ENCODE results near the gene AHRR.
"Not testable (repeated sequence)": the region's sequence is repeated elsewhere in the genome, so short reads cannot be mapped to it uniquely, and the experiment has no call there.

The AHRR gene

DNA sequence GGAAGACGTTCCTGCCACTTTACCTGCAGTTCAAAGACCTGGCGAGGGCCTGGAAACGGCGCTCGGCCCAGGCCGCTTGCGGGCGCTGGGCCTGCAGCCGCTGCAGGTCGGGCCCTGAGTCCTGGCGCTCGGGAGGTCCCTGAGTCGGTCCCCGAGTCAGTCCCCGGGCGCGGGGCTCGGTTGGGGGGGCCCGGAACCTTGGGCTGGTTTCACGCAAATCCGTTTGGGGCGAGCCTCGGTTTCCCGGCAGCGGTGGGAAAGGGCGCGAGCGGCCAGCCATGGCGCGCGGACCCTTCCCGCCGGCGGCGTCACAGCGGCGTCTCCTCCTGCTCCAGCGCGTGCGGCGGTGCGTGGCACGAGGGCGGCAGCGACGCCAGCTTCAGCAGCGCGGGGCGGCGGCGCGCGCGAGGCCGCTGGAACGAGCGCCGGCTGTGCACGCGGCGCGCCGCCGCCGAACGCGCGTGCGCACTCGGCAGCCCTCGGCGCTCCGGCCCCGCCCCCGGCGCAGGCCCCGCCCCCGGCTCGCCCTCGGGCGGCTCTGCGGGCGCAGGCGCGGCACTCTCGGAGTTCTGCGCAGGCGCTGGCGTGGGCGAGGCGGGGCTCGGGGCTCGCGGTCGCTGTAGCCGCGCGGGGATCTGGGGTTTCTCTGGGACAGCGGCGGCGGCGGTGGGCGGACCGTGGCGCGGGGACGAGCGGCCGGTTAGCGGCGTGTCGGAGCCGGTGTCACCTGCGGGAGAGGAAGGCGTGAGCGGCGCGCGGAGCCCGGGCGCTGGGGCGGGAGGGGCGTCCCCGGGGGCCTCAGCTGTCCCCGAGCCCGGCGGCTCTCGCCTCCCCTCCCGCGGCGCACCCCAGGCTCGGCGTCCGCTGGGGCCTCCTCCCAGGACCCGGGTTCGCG, 151.4 kb downstream of the AHRR start:
- in situ Hi-C loops (cut with MboI; ENCODE audit: low sequenced_read_pairs) = no loop called here
- no peaks in the 10 kb centered on the region for H3K9me3 ChIP-seq
- peaks cover 10% of the 10 kb centered on the region for H3K36me3 ChIP-seq (replicated peaks)
- peak overlapping the region; percentile 59 for H3K4me3 ChIP-seq
- DNase-seq (ENCODE audit: low spot score in 2 of 2) = peak; percentile 59 to 91
- no peaks in the 10 kb centered on the region for H3K27me3 ChIP-seq (ENCODE audit: low read depth)
- peaks cover 12% of the 10 kb centered on the region for H3K4me1 ChIP-seq

DNA sequence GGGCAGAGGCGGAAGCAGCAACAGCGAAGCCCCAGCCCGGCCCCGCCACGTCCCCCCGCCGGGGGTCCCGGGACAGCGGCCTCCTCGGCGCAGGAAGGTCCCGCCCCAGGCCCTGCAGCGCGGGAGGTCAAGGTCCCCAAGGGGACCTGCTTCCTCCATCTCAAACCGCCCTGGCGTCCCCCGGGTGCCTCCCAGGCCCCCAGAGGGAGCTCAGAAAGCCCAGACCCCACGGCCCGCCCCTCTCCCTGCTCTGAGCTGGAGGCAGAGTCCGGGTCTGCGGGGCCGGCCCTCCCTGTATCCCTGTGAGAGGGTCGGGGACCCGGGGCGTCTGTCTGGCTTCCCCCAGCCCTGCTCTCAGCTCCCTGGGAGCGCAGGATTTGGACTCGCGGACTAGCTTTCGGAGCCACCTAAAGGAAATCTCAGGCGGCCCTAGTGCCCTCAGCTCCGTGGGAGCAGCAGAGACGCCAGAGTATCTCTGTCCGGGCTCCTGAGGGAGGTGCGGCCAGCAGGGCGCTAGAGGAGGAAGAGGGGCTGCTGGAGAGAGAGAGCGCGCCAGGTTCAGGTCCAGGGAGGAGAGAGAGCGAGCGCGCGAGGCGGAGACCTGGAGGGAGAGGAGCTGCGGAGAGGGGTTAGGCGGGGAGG, 152.2 kb downstream of the AHRR start:
- H3K4me3 ChIP-seq = peak overlapping the region; percentile 57
- peaks cover 12% of the 10 kb centered on the region for H3K4me1 ChIP-seq
- peak; percentile 19 to 71 for DNase-seq (ENCODE audit: low spot score in 2 of 2)
- peaks cover 10% of the 10 kb centered on the region for H3K36me3 ChIP-seq (replicated peaks)
- H3K9me3 ChIP-seq = no peaks in the 10 kb centered on the region
- no peaks in the 10 kb centered on the region for H3K27me3 ChIP-seq (ENCODE audit: low read depth)
- in situ Hi-C loops (cut with MboI; ENCODE audit: low sequenced_read_pairs) = no loop called here

DNA sequence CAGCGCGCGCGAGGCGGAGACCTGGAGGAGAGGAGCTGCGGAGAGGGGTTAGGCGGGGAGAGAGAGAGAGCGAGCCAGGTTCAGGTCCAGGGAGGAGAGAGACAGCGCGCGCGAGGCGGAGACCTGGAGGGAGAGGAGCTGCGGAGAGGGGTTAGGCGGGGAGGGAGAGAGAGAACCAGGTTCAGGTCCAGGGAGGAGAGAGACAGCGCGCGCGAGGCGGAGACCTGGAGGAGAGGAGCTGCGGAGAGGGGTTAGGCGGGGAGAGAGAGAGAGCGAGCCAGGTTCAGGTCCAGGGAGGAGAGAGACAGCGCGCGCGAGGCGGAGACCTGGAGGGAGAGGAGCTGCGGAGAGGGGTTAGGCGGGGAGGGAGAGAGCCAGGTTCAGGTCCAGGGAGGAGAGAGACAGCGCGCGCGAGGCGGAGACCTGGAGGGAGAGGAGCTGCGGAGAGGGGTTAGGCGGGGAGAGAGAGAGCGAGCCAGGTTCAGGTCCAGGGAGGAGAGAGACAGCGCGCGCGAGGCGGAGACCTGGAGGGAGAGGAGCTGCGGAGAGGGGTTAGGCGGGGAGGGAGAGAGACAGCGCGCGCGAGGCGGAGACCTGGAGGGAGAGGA, 152.8 kb downstream of the AHRR start:
- in situ Hi-C loops (cut with MboI; ENCODE audit: low sequenced_read_pairs); DNase-seq (ENCODE audit: low spot score in 2 of 2); H3K27me3 ChIP-seq (ENCODE audit: low read depth); H3K9me3 ChIP-seq: not testable (repeated sequence)
- Histone ChIP-seq H3K4me1 (peaks cover 12% of the 10 kb centered on the region), H3K4me3 (peak overlapping the region; percentile 28), H3K36me3 (replicated peaks) (peaks cover 10% of the 10 kb centered on the region)

DNA sequence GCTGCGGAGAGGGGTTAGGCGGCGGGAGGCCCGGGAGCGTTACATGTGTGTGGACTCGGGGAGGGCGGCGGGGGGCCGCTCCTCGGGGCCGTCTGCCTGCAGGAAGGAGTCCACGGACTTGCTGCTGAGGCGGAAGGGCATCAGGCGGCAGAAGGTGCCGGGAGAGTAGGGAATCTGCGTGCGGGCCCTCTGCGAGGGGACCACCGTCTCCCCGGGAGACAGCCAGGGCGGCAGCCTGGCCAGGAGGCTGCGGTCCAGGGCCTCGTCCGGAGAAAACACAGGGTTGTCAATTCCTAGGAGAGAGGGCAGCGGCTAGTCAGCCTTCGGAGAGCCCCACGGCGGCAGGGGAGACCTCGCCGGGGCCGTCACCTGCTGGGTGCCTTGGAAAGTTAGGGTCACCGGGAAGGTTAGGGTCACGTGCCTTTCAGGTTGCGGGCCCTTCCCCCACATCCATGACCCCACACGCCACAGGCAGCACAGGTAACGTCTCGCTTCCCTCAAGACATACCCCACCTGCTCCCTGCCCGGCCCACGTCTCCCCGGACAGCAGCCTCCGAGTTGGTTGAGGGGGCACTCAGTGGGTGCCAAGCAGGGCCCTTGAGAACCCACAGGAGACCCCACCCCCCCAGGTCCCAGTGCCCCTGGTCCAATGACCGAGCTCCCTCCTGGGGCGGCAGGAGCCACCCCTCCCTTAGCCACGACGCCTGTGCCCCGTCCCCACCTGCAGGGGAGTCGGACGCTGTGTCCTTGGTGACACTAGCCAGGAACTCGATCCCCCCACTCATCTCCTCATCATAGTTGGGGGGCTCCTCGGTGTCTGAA, 153.5 kb downstream of the AHRR start:
- Histone ChIP-seq H3K4me1 (peaks cover 12% of the 10 kb centered on the region), H3K36me3 (replicated peaks) (peaks cover 10% of the 10 kb centered on the region), H3K4me3 (peak overlapping the region; percentile 28), H3K27me3 (ENCODE audit: low read depth) (no peaks in the 10 kb centered on the region), H3K9me3 (no peaks in the 10 kb centered on the region)
- no peak for DNase-seq (ENCODE audit: low spot score in 2 of 2)
- in situ Hi-C loops (cut with MboI; ENCODE audit: low sequenced_read_pairs) = no loop called here

DNA sequence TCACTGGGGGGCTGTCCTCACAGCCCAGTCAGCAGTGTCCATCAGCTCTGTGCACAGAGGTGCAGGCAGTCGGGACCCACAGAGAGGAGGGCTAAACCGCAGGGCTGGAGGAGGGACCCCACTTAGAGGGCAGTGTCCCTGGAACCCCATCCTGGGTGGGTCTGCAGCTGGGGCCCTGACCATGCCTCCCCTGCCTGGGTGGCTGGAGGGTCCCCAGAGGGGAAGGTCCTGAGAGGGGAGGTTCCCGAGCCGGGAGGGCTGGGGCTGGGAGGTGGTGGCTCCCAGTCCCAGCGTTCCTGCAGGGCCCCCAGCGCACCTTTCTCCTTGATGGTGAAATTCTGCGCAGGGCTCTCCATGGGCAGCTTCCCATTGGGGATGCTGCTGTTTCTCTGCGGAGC, 154.2 kb downstream of the AHRR start:
- Histone ChIP-seq H3K36me3 (replicated peaks) (peaks cover 10% of the 10 kb centered on the region), H3K4me1 (peaks cover 11% of the 10 kb centered on the region), H3K4me3 (no peak overlapping the region), H3K27me3 (ENCODE audit: low read depth) (no peaks in the 10 kb centered on the region), H3K9me3 (no peaks in the 10 kb centered on the region)
- DNase-seq (ENCODE audit: low spot score in 2 of 2) = no peak
- in situ Hi-C loops (cut with MboI; ENCODE audit: low sequenced_read_pairs) = no loop called here

DNA sequence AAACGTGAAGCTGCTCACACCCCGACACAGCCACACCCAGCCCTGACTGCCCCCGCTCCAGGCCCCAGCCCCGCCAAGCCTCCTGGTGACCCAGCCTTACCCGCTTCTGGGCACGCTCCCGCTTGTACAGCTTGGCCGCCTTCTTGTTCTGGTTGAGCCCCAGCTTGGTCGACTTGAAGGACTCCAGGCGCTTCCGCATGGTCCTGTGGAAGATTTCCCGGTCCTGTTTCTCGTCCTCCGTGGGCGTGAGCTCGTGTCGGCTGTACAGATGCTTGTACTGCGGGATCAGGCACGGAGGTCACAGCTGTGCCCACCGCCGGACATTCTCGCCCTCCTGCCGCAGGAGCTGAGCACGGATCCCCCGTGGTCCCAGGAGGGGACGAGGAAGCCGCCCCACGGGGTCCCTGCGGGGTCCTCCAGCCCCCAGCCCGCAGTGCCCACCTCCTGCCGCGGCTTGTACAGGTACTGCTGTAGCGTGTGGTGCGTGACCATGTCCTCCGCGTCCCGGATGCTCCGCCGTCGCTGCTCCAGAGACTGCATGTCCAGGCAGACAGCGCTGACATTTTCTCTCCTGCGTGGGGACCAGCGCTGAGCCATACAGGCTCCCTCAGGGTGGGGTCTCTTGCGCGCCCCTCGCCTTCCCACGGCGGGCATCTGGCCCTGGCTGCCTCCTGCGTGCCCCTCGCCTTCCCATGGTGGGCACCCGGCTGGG, 154.7 kb downstream of the AHRR start:
- peaks cover 6% of the 10 kb centered on the region for H3K36me3 ChIP-seq (replicated peaks)
- no peaks in the 10 kb centered on the region for H3K27me3 ChIP-seq (ENCODE audit: low read depth)
- in situ Hi-C loops (cut with MboI; ENCODE audit: low sequenced_read_pairs) = no loop called here
- no peak for DNase-seq (ENCODE audit: low spot score in 2 of 2)
- no peaks in the 10 kb centered on the region for H3K9me3 ChIP-seq
- peaks cover 8% of the 10 kb centered on the region for H3K4me1 ChIP-seq
- no peak overlapping the region for H3K4me3 ChIP-seq

DNA sequence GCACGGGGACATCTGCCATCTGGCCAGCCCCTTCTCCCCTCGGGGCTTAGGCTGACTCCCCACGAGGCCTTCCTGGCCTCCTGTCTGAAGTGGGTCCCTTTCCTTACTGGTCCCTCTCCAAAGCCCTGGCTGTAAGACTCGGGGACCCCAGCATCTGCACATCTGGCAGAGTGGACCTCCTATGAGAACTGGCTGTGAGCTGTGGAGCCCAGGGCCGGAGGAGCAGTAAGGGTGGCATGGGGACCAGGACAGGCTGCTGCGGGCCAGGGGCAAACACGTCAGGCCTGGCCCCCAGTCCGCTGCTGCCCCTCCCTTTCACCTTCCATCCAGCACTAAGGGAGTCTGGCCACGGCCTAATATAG, 155.3 kb downstream of the AHRR start:
- Histone ChIP-seq H3K36me3 (replicated peaks) (peaks cover 6% of the 10 kb centered on the region), H3K27me3 (ENCODE audit: low read depth) (no peaks in the 10 kb centered on the region), H3K4me3 (no peak overlapping the region), H3K9me3 (no peaks in the 10 kb centered on the region), H3K4me1 (peaks cover 2% of the 10 kb centered on the region)
- no peak for DNase-seq (ENCODE audit: low spot score in 2 of 2)
- in situ Hi-C loops (cut with MboI; ENCODE audit: low sequenced_read_pairs) = no loop called here

DNA sequence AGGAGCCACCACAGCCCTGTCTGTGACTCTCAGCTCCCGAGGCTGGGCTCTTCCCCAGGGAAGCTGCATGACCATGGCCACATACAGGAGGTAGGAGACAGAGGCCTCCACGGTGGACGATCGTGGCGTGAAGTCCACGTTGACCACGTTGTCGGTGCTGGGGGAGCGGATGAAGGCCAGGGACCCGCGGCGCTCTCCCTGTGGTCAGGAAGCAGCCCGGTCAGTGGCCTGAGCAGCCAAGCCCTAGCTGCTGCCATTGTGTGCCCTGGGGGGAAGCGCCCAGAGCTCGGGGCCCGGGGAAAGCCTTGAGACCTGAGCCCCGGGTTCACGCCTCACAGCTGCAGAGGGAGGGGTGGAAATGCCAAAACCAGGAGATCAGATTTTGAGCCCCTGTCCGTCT, 155.7 kb downstream of the AHRR start:
- in situ Hi-C loops (cut with MboI; ENCODE audit: low sequenced_read_pairs) = no loop called here
- no peaks in the 10 kb centered on the region for H3K27me3 ChIP-seq (ENCODE audit: low read depth)
- H3K4me3 ChIP-seq = no peak overlapping the region

DNA sequence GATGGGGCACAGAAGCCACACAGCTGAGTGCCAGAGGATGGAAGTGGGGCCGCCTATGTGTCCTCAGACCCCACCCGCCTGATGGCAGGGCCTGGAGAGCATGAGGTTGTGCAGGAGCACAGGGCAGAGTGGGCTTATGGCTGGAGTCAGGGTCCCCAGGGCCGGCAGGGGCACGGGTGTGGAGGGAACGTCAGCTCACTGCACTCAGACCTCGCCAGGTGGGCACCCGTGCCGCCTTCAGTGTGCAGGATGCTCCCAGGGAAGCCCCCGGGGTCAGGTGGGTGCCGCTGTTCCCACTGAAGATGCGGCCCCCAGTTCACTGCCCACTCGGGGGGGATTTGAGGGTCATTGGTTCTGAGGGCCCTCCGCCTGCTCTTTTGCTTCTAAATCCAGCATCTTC, 156.4 kb downstream of the AHRR start:
- no peak for DNase-seq (ENCODE audit: low spot score in 2 of 2)
- Histone ChIP-seq H3K9me3 (no peaks in the 10 kb centered on the region), H3K4me3 (no peak overlapping the region), H3K36me3 (replicated peaks) (peaks cover 6% of the 10 kb centered on the region), H3K27me3 (ENCODE audit: low read depth) (no peaks in the 10 kb centered on the region), H3K4me1 (no peaks in the 10 kb centered on the region)
- in situ Hi-C loops (cut with MboI; ENCODE audit: low sequenced_read_pairs) = no loop called here

More for the DNA sequence above, 155.7 kb downstream of the AHRR start:
- H3K9me3 ChIP-seq = no peaks in the 10 kb centered on the region
- no peak for DNase-seq (ENCODE audit: low spot score in 2 of 2)
- H3K4me1 ChIP-seq = peaks cover 2% of the 10 kb centered on the region; the same call in 1 of the 2 replicates
- H3K36me3 ChIP-seq (replicated peaks) = peaks cover 6% of the 10 kb centered on the region

DNA sequence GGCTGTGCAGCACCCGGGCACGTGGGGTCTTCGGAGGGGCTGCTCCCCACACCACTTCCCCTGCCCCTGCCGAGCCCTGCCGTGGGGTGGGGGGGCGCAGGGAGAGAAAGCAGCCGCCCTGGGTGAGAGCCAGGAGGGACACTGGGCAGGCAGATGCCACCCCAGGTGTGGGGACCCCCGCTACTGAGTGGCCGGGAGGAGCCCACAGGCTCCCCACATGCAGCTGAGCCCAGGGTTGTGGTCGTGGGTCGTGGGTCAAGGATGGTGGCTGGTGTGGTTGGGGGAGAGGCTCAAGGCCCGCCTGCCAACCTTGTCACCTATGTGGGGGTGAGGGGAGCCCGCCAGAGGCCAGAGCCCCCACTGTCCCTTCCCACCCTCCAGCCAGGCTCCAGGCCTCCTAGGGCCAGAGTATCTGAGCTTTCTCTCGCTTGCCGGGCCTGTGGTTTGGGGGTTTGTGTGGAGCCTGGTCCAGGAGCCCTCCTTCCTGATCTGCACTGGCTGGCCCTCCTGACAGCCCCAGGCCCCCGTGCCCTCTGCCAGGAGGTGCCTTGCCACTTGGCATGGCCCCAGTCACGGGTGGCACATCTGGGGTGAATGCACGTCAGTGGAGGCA, 157.0 kb downstream of the AHRR start:
- in situ Hi-C loops (cut with MboI; ENCODE audit: low sequenced_read_pairs) = no loop called here
- H3K4me3 ChIP-seq = no peak overlapping the region
- no peaks in the 10 kb centered on the region for H3K27me3 ChIP-seq (ENCODE audit: low read depth)
- peaks cover 6% of the 10 kb centered on the region for H3K36me3 ChIP-seq (replicated peaks)
- no peaks in the 10 kb centered on the region for H3K9me3 ChIP-seq
- DNase-seq (ENCODE audit: low spot score in 2 of 2) = no peak
- H3K4me1 ChIP-seq = no peaks in the 10 kb centered on the region

DNA sequence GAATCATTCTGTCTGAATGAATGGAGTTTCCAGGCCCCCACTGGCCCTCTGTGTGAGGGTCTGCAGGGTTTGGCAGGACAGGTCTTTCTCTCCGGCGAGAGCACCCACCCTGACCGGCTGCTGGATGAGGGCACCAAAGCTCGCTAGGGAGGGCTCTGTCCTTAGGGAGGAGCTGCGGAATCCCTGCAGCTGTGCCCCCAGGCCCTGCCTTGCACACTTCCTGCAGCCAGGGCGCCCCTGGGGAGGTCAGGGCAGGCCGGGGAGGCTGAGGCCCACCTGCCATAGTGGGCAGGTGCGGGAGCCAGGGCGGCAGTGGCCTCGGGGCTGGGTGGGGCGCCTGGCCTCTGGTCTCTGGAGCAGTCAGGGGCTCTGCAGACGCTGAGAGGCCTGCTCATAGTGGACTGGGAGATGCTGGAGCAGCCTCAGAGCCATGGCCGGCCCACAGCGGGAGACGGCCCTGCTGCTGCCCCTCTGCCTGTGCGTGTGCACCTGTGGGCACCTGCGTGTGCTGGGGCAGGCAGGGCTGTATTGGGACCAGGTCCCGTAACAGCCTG, 157.5 kb downstream of the AHRR start:
- Histone ChIP-seq H3K27me3 (ENCODE audit: low read depth) (no peaks in the 10 kb centered on the region), H3K9me3 (no peaks in the 10 kb centered on the region), H3K4me1 (no peaks in the 10 kb centered on the region), H3K4me3 (no peak overlapping the region), H3K36me3 (replicated peaks) (peaks cover 6% of the 10 kb centered on the region)
- no peak for DNase-seq (ENCODE audit: low spot score in 2 of 2)
- in situ Hi-C loops (cut with MboI; ENCODE audit: low sequenced_read_pairs) = no loop called here

DNA sequence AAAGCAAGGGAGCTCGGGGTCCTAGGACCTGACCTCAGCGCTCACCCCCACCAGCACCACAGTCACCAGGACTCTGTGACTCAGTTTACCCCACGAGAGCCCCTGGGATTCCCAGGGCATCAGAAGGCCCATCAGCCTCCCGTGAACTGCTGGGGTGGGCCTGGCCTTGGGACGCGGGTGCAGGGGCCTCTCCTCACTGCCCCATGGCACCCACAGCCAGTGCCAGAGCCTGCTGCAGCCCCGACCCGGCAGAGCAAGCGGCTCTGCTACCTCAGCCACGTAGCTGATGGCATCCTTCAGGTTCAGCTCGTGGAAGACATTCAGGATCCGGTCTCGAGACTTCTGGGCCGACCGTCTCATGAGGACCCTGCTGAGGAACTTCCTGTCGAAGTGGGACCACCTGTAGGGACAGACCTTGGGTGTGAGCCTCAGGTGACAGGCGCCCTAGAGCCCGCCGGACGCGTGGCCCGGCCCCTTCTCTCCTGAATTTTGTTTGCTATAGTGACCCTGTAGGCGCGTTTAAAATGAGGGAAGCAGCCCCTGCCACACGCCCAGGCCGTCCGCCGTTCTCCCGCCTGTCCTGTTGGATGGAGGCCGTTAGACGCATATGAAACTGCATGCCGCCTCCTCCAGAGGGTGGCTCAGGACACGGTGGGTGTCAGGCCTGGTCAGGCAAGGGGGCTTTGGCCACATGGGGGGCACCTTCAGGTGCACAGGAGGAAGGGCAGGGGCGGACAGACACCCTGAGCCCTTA, 158.2 kb downstream of the AHRR start:
- Histone ChIP-seq H3K4me3 (no peak overlapping the region), H3K36me3 (replicated peaks) (peaks cover 6% of the 10 kb centered on the region), H3K27me3 (ENCODE audit: low read depth) (no peaks in the 10 kb centered on the region), H3K9me3 (no peaks in the 10 kb centered on the region), H3K4me1 (no peaks in the 10 kb centered on the region)
- DNase-seq (ENCODE audit: low spot score in 2 of 2) = no peak
- in situ Hi-C loops (cut with MboI; ENCODE audit: low sequenced_read_pairs) = no loop called here

All from HAP-1 (cell line).